ENCODE measurements around the gene TMBIM6.

TMBIM6 gene

GRCh38 chr12:49798248-49798647 is 56.9 kb downstream of the TMBIM6 start:
- no peak for DNase-seq (ENCODE audit: low spot score)

- no peak for DNase-seq (ENCODE audit: low spot score)
Observed at GRCh38 chr12:49798934-49799333, 57.6 kb downstream of the TMBIM6 start.

DNA sequence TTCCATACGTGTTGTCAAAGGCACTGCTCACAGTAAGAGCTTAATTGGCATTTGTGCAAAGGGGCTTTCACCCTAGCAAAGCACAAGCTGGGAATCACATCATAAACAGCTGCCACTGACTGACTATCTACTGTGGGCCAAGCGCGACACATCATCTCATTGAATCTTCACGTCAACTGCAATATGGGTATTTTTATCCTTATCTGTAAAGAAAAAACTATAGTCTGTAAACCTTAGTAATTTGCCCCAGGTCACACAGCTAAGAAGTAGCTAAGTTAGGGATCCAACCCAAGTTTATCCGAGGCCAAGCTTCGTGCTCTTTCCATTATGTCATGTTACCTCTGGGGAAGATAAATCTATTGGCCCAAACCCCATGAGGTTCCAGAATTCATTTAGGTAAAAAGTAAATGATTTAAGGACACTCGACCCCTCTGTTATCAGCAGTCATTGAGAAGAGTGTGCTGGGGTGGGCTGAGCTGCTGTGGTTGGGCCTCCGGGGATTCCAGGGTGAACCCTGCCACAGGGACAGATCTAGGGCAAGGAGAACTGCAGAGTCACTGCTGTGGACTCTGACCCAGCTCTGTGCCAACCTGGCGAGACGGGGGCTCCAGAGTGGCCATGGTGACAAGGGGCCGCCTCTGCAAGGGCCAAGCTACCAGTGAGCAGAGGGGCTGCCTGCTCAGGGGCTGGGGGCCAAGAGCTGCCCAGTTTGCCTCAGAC is 59.2 kb downstream of the TMBIM6 start:
- no peak for DNase-seq (ENCODE audit: low spot score)

DNA sequence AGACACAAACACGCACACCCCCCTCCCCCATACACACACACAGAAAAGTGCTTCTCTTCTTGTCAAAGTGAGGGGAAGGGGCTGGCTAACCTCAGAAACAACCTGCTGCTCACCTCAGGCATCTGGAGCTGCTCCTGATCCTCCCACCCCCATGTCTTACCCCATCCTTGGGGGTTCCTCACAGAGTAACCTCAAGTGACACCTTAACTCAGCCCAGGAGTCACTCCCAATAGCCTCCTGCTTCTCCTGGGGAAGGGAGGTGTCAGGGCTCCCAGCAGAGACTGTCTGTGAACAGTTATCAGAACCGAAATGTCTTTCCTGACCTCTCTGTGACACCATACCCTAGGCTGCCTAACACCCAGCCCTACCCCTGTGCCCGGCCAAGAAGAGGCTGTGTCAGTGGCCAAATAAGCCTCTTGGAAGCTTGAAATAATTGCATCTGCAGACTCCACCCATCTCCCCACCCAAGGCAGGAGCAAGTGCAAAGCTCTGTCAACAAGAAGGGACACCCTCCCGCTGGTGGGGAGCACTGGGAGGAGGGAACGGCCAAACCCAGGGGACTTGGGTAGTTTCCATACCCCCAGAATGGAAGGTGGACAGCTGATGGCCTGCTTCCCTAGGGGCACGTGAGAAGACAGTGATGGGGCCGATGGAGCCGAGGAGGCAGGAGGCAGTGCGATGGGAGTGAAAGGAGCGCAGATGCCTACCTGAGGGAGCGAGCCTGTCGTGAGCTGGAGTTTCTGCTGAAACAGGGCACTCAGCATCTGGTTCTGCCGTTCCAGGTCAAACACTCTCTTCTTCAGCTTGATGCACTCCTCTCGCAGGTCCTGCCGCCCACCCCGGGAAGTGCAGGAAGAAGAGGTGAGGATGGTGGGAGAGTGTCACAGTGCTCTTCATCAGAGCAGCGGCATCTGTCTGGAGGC is 60.0 kb downstream of the TMBIM6 start:
- DNase-seq (ENCODE audit: low spot score) = no peak

GRCh38 chr12:49803693-49804450 is 62.5 kb downstream of the TMBIM6 start:
- no peak for DNase-seq (ENCODE audit: low spot score)

DNA sequence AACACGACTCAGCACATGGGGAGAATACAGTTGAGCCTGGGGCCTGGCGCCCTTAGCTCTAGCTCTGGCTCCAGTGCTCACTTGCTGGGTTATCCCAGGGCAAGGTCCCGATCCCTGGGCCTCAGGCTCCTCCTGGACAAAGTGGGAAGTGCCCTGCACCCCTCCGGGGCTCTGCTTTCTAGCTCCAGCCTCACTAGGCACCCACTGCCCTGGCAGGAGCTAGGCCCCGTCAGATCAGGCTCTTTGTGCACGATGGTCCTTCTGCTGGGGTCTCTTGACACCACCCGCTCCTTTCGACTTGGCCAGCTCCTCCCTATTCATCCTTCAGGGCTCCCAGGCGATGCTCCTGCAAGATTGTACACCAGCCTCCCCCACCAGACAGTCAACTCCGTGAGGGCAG is 63.5 kb downstream of the TMBIM6 start:
- DNase-seq (ENCODE audit: low spot score) = no peak

- no peak for DNase-seq (ENCODE audit: low spot score)
Observed at GRCh38 chr12:49805409-49805808, 64.1 kb downstream of the TMBIM6 start.

GRCh38 chr12:49806321-49806813 is 65.0 kb downstream of the TMBIM6 start:
- DNase-seq (ENCODE audit: low spot score) = no peak

DNA sequence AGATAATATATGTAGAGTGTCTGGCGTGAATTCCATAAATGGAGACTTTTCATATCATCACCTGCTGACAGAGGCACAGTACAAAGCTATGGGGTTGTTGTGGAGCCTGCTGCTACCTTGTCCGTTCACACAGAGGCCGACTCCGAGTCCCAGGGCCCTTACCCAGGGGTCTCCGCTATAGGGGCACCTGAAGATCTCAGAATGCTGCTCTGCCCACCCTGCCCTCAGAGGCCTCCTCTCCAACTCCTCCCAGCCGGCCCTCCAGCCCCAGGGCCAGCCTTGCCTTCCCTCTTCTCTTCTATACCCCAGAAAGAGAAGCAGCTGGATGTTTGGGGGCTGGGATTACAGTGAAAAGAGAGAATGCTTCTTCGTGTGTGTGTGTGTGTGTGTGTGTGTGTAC is 65.5 kb downstream of the TMBIM6 start:
- DNase-seq (ENCODE audit: low spot score) = no peak

- no peak for DNase-seq (ENCODE audit: low spot score)
Observed at GRCh38 chr12:49807991-49808580, 66.7 kb downstream of the TMBIM6 start.

DNA sequence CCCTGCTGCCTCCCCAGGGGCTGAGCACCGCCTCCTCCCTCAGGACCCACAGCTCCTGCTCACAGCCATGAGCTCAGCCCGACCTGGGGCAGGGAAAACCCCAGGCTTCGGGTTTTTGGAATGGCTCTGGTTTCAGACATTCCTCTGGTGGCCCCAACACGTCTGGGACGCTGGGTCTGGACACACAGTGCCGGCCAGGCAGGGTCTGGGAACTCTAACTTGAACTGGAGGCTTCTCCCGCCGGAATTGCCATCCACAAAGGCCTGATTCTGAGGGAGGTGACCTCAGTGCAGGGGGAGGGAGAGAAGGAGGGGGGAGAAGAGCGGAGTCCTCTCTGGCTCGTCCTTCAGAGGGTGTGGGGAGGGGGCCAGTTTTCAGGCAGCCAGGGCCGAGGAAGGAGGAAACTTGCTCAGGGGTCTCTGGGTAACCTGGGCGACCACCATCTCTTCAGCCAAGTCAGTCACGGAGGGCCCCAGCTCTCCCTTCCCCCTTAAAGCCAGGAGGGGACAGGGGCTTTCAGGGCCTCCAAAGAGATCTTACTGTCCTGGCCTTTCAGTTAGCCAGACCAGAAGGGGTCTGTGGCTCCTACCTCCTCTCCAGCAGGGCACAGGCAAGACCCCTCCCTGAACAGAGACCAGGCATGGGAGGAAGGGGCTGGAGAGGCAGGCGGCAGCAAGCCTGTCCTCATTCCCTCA is 67.5 kb downstream of the TMBIM6 start:
- no peak for DNase-seq (ENCODE audit: low spot score)

GRCh38 chr12:49809381-49809905 is 68.1 kb downstream of the TMBIM6 start:
- DNase-seq (ENCODE audit: low spot score) = no peak

- no peak for DNase-seq (ENCODE audit: low spot score)
Observed at GRCh38 chr12:49809906-49810389, 68.6 kb downstream of the TMBIM6 start.

DNA sequence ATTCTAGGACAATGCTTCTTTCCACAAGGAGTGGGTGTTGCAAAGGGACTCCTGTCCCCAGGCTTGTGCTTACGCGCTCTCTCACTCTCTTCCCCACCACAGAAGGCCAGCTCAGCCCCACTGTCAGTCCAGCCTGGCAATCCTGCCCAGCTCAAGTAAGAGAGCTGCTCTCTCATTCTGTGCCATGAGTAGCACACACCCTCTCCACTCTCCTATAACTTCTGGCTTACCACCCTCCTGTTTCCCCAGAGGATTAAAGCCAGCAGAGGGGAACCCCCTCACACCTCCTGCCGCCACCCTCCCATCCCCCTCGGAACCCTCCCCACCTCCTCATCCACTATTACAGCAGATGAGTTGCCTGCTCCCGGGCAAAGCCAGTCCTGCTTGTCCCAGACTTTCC is 69.8 kb downstream of the TMBIM6 start:
- no peak for DNase-seq (ENCODE audit: low spot score)

GRCh38 chr12:49811961-49812401 is 70.6 kb downstream of the TMBIM6 start:
- no peak for DNase-seq (ENCODE audit: low spot score)

- DNase-seq (ENCODE audit: low spot score) = no peak
Observed at GRCh38 chr12:49813131-49813530, 71.8 kb downstream of the TMBIM6 start.
